Measurements from ENCODE around the gene NPM1.

DNA sequence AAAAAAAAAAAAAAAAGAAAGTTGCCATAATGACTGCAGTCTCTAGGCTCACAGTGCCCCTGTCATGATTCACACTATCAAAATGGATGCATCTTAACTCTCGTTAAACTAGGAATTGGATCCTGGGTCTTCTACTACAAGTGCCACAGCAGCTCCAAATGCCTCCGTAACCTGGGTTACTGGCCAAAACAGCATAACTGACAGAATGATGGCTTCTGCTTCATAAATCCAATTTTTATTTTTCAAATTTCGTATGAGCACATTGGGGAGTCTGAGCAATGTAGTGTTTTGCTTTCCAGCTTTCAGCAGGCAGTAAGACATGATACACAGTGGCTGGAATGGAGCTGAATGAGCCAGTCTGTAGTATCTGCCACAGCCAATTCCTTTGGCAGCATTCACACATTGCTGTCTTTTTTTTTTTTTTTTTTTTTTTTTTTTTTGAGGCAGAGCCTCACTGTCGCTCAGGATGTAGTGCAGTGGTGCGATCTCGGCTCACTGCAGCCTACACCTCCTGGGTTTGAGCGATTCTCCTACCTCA, 36.0 kb upstream of the NPM1 start:
- no peak for TF ChIP-seq POLR2A (IDR thresholded peaks at IDR 0.05)
- no peak for TF ChIP-seq CTCF (IDR thresholded peaks at IDR 0.05)
